Measurements from ENCODE around the gene MRNIP. TPM values are rescaled to one million over a fixed set of nuclear protein-coding genes. Genes with fewer than 3 reads are reported as not detected.

Gene MRNIP
- total RNA-seq, 1 donor from 2014 or later, result 11.8 TPM

DNA sequence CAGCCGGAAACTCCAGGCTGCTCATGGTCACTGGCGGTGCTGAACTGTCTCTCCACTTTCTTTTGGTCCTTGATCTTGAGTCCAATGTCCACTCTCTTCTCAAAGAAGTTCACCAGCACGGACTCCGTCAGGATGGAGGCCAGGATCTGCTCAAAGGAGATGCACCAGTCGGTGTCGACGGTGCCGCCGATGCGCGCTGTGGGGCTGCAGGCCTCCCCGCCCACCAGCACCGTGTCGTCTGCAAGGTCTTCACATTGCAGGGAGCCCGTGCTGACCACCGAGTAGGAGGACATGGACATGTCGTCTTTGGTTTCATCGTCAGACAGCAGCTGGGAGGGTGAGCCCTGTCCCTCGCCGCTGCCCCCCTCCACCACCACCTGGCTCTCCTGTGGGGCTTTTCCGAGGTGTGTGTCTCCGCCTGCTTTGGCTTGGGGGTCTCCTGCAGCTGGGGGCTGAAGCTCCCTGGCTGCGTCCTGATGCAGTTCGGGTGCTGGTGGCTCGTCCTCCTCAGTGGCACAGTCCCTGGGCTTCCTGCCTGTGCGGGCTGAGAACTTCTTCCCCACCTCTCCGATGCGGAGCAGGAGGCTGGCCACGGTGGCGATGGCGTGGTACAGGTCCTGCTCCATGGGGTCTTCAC lies 5.0 kb upstream of the MRNIP start:
- TF ChIP-seq, protein P1, sequence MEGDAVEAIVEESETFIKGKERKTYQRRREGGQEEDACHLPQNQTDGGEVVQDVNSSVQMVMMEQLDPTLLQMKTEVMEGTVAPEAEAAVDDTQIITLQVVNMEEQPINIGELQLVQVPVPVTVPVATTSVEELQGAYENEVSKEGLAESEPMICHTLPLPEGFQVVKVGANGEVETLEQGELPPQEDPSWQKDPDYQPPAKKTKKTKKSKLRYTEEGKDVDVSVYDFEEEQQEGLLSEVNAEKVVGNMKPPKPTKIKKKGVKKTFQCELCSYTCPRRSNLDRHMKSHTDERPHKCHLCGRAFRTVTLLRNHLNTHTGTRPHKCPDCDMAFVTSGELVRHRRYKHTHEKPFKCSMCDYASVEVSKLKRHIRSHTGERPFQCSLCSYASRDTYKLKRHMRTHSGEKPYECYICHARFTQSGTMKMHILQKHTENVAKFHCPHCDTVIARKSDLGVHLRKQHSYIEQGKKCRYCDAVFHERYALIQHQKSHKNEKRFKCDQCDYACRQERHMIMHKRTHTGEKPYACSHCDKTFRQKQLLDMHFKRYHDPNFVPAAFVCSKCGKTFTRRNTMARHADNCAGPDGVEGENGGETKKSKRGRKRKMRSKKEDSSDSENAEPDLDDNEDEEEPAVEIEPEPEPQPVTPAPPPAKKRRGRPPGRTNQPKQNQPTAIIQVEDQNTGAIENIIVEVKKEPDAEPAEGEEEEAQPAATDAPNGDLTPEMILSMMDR (IDR thresholded peaks at IDR 0.05; ENCODE audit: insufficient read depth, low read length, severe bottlenecking), result no peak
- Histone ChIP-seq H3K36me3 (ENCODE audit: control insufficient read depth, insufficient read depth, low read length) (peaks cover 26% of the 10 kb centered on the region), H3K27me3 (ENCODE audit: control insufficient read depth, insufficient read depth, low read length) (no peaks in the 10 kb centered on the region), H3K4me3 (ENCODE audit: low read depth, low read length) (no peak overlapping the region)
- no peak for DNase-seq (ENCODE audit: low read depth)
- no peak for FAIRE-seq

GRCh38 chr5:179862891-179863290 lies 4.3 kb upstream of the MRNIP start:
- H3K4me3 ChIP-seq (ENCODE audit: low read depth, low read length), result no peak overlapping the region
- TF ChIP-seq, protein P1 (IDR thresholded peaks at IDR 0.05; ENCODE audit: insufficient read depth, low read length, severe bottlenecking), result no peak
- H3K36me3 ChIP-seq (ENCODE audit: control insufficient read depth, insufficient read depth, low read length), result peaks cover 26% of the 10 kb centered on the region
- DNase-seq (ENCODE audit: low read depth) (no peak), FAIRE-seq (no peak)
- H3K27me3 ChIP-seq (ENCODE audit: control insufficient read depth, insufficient read depth, low read length), result no peaks in the 10 kb centered on the region

- H3K36me3 ChIP-seq (ENCODE audit: control insufficient read depth, insufficient read depth, low read length), result peaks cover 23% of the 10 kb centered on the region
- H3K27me3 ChIP-seq (ENCODE audit: control insufficient read depth, insufficient read depth, low read length), result no peaks in the 10 kb centered on the region
- FAIRE-seq (no peak), DNase-seq (ENCODE audit: low read depth) (no peak)
- no peak overlapping the region for H3K4me3 ChIP-seq (ENCODE audit: low read depth, low read length)
- TF ChIP-seq, protein P1 (IDR thresholded peaks at IDR 0.05; ENCODE audit: insufficient read depth, low read length, severe bottlenecking), result no peak
Measured at GRCh38 chr5:179862296-179862695, 3.7 kb upstream of the MRNIP start.

- TF ChIP-seq, protein P1 (IDR thresholded peaks at IDR 0.05; ENCODE audit: insufficient read depth, low read length, severe bottlenecking), result no peak
- Histone ChIP-seq H3K36me3 (ENCODE audit: control insufficient read depth, insufficient read depth, low read length) (peaks cover 16% of the 10 kb centered on the region), H3K27me3 (ENCODE audit: control insufficient read depth, insufficient read depth, low read length) (no peaks in the 10 kb centered on the region), H3K4me3 (ENCODE audit: low read depth, low read length) (no peak overlapping the region)
- DNase-seq (ENCODE audit: low read depth) (no peak), FAIRE-seq (no peak)
Measured at GRCh38 chr5:179860301-179860700, 1.7 kb upstream of the MRNIP start.

DNA sequence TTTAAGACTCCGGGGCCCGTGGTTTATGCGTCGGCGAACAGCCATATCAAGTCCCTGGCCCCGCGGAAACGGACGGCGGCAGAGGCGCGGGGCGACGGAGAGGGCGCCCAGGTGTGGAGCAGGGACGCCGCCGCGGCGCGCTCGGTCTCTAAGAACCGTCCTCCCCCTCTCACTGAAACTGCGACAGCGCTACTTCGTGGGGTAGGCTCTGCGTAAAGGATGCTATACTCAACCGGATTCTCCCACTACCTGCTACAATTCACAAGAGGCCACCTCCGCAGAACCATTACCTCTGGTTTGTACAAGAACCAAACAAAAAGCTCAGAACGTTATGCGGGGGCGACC lies 404 bp downstream of the MRNIP start:
- TF ChIP-seq, protein P1 (IDR thresholded peaks at IDR 0.05; ENCODE audit: insufficient read depth, low read length, severe bottlenecking), result no peak
- DNase-seq (ENCODE audit: low read depth) (peak; percentile 37), FAIRE-seq (no peak)
- Histone ChIP-seq H3K36me3 (ENCODE audit: control insufficient read depth, insufficient read depth, low read length) (peaks cover 6% of the 10 kb centered on the region), H3K27me3 (ENCODE audit: control insufficient read depth, insufficient read depth, low read length) (no peaks in the 10 kb centered on the region), H3K4me3 (ENCODE audit: low read depth, low read length) (peak overlapping the region; percentile 96)

DNA sequence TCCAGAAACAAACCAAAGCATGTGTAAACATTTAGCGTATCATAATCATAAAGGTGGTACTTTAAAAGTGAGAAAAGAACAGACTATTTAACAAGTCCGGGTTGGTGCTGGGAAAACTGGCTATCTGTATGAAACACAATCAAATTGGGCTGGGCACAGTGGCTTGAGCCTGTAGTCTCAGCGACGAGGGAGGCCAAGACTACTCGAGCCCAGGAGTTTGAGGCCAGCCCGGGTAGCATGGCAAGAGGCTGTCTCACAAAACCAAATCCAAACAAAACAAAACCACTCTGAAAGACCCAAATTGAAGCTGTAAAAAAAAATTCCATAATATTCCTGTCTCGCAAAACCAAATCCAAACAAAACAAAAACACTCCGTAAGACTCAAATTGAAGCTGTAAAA lies 4.3 kb downstream of the MRNIP start:
- TF ChIP-seq, protein P1 (IDR thresholded peaks at IDR 0.05; ENCODE audit: insufficient read depth, low read length, severe bottlenecking), result no peak
- H3K4me3 ChIP-seq (ENCODE audit: low read depth, low read length), result no peak overlapping the region
- DNase-seq (ENCODE audit: low read depth) (no peak), FAIRE-seq (no peak)
- peaks cover 15% of the 10 kb centered on the region for H3K36me3 ChIP-seq (ENCODE audit: control insufficient read depth, insufficient read depth, low read length)
- H3K27me3 ChIP-seq (ENCODE audit: control insufficient read depth, insufficient read depth, low read length), result no peaks in the 10 kb centered on the region
